ENCODE results near the gene TMEM44. TPM values are rescaled to one million over a fixed set of nuclear protein-coding genes. Genes with fewer than 3 reads are reported as not detected.

The TMEM44 gene
- total RNA-seq, 1 donor from 2014 or later, result 10.4 TPM

DNA sequence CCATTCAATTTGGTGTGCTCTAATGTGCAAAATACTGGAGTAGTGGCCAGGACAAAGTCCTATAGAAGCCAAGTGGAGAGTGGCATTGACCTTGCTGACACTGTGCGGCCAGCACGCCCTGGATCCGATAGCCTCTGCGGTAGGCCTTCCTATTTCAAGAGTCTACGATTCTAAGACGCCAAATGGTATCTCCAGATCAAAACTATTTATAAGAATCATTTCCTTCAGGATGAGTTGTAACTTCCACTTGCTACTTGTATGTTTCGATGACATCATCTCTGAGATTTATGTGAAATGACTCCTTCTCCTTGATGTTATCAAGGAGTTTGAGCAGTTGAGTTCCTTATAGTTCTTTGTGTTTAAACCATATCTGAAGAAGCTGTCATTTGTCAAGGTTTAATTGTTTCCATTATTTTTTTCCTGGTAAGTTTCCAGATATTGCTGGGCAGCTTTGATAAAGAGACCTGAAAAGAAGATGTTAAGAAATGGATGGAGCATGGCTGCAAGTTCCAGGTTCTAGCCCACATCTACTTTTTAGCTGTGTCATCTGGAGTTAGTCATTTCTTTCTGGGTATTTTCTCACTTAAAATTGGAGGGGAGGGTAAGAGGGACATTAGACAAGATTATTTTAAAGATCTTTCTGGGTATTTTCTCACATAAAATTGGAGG is 71.8 kb downstream of the TMEM44 start:
- H3K4me2 ChIP-seq, result no peak overlapping the region
- TF ChIP-seq, protein P1, sequence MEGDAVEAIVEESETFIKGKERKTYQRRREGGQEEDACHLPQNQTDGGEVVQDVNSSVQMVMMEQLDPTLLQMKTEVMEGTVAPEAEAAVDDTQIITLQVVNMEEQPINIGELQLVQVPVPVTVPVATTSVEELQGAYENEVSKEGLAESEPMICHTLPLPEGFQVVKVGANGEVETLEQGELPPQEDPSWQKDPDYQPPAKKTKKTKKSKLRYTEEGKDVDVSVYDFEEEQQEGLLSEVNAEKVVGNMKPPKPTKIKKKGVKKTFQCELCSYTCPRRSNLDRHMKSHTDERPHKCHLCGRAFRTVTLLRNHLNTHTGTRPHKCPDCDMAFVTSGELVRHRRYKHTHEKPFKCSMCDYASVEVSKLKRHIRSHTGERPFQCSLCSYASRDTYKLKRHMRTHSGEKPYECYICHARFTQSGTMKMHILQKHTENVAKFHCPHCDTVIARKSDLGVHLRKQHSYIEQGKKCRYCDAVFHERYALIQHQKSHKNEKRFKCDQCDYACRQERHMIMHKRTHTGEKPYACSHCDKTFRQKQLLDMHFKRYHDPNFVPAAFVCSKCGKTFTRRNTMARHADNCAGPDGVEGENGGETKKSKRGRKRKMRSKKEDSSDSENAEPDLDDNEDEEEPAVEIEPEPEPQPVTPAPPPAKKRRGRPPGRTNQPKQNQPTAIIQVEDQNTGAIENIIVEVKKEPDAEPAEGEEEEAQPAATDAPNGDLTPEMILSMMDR (IDR thresholded peaks at IDR 0.05), result no peak
- TF ChIP-seq EZH2phosphoT487 (IDR thresholded peaks at IDR 0.05) (no peak), EZH2 (IDR thresholded peaks at IDR 0.05) (no peak)
- peaks cover 10% of the 10 kb centered on the region for H3K4me1 Mint-ChIP-seq

DNA sequence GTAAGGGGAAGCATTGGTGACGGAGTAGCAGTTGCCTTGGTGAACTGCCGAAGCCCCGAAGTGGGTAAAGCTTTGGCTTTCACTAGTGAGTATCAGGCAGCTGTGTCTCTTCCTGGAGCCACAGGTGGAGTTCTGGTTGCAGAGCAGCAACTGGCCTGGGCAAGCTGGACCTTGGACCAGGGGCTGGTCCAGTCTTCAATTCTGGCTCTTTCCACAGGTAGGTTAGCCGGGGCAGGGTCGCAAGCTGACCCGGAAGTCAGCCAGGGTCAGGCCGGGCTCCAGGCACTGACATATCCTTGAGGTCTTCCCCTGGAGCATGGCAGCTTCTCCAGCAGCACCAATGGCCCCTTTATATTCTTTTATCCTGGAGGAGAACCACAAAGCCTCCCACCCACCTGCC is 73.2 kb downstream of the TMEM44 start:
- H3K27me3 ChIP-seq, result no peaks in the 10 kb centered on the region
- Mint-ChIP-seq H3K36me3 (no peaks in the 10 kb centered on the region), H3K27me3 (ENCODE audit: insufficient read depth, low read depth) (peaks cover 2% of the 10 kb centered on the region), H3K9me3 (no peaks in the 10 kb centered on the region), H3K4me1 (peaks cover 21% of the 10 kb centered on the region), H3K27ac (no peak overlapping the region), H3K4me3 (no peak overlapping the region)
- H3F3A ChIP-seq (ENCODE audit: low read depth), result no peaks in the 10 kb centered on the region
- no peaks in the 10 kb centered on the region for H3K9me3 ChIP-seq (ENCODE audit: low read depth)
- TF ChIP-seq EZH2phosphoT487 (IDR thresholded peaks at IDR 0.05), result no peak
- TF ChIP-seq, protein P1 (IDR thresholded peaks at IDR 0.05), result no peak
- no peak for TF ChIP-seq EZH2 (IDR thresholded peaks at IDR 0.05)
- H3K4me3 ChIP-seq, result no peak overlapping the region
- H3K4me2 ChIP-seq, result no peak overlapping the region
- no peaks in the 10 kb centered on the region for H3K79me2 ChIP-seq (ENCODE audit: low read depth)
- no peaks in the 10 kb centered on the region for H3K36me3 ChIP-seq
- no peak for DNase-seq (ENCODE audit: low spot score)
- H3K4me1 ChIP-seq, result peaks cover 10% of the 10 kb centered on the region
- H2AFZ ChIP-seq (replicated peaks), result no peak overlapping the region
- no peak overlapping the region for H3K27ac ChIP-seq
- H4K20me1 ChIP-seq (ENCODE audit: low read depth), result no peaks in the 10 kb centered on the region
- H3K9ac ChIP-seq, result no peak overlapping the region

More for the DNA sequence above, 71.8 kb downstream of the TMEM44 start:
- H3K27me3 ChIP-seq, result no peaks in the 10 kb centered on the region
- Mint-ChIP-seq H3K4me3 (no peak overlapping the region), H3K27ac (no peak overlapping the region), H3K27me3 (ENCODE audit: insufficient read depth, low read depth) (peaks cover 2% of the 10 kb centered on the region), H3K36me3 (no peaks in the 10 kb centered on the region), H3K9me3 (no peaks in the 10 kb centered on the region)
- DNase-seq (ENCODE audit: low spot score), result no peak
- H3K4me1 ChIP-seq, result peaks cover 2% of the 10 kb centered on the region
- no peak overlapping the region for H3K4me3 ChIP-seq
- H3K9me3 ChIP-seq (ENCODE audit: low read depth), result no peaks in the 10 kb centered on the region
- H4K20me1 ChIP-seq (ENCODE audit: low read depth), result no peaks in the 10 kb centered on the region
- H3K79me2 ChIP-seq (ENCODE audit: low read depth), result no peaks in the 10 kb centered on the region
- H3K9ac ChIP-seq, result no peak overlapping the region
- H2AFZ ChIP-seq (replicated peaks), result no peak overlapping the region
- no peak overlapping the region for H3K27ac ChIP-seq
- no peaks in the 10 kb centered on the region for H3K36me3 ChIP-seq
- no peaks in the 10 kb centered on the region for H3F3A ChIP-seq (ENCODE audit: low read depth)

DNA sequence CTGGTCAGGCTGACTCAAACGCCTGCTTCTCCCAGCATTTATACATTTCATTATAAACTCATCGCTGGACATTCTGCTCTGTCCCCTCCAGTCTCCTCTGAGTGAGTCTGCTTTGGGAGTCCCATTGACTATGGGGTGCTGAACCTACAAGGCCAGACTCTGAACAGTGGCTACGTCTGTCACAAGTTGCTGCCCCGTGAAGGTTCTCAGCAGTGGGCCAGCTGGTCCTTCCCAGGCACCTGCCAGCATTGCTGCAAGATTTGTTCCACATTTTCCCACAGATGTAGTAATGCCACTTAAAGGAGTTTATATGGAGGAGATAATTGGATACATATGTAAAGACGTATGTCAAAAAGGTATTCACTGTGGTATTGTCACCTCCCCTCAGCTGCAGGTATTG is 73.7 kb downstream of the TMEM44 start:
- H3K4me1 ChIP-seq, result peaks cover 10% of the 10 kb centered on the region
- H3K9me3 Mint-ChIP-seq, result no peaks in the 10 kb centered on the region
- no peak overlapping the region for H3K27ac ChIP-seq
- no peak overlapping the region for H3K4me2 ChIP-seq
- no peaks in the 10 kb centered on the region for H3K9me3 ChIP-seq (ENCODE audit: low read depth)
- peaks cover 2% of the 10 kb centered on the region for H3K27me3 Mint-ChIP-seq (ENCODE audit: insufficient read depth, low read depth)
- no peaks in the 10 kb centered on the region for H3K27me3 ChIP-seq
- TF ChIP-seq EZH2phosphoT487 (IDR thresholded peaks at IDR 0.05) (no peak), EZH2 (IDR thresholded peaks at IDR 0.05) (no peak)
- TF ChIP-seq, protein P1 (IDR thresholded peaks at IDR 0.05), result no peak
- H3K4me3 Mint-ChIP-seq, result no peak overlapping the region
- H3K4me3 ChIP-seq, result no peak overlapping the region
- no peaks in the 10 kb centered on the region for H3F3A ChIP-seq (ENCODE audit: low read depth)
- H2AFZ ChIP-seq (replicated peaks), result no peak overlapping the region
- H3K9ac ChIP-seq, result no peak overlapping the region
- H3K4me1 Mint-ChIP-seq, result peaks cover 19% of the 10 kb centered on the region
- no peak overlapping the region for H3K27ac Mint-ChIP-seq
- H3K36me3 Mint-ChIP-seq, result no peaks in the 10 kb centered on the region
- DNase-seq (ENCODE audit: low spot score), result no peak
- H4K20me1 ChIP-seq (ENCODE audit: low read depth), result no peaks in the 10 kb centered on the region
- H3K79me2 ChIP-seq (ENCODE audit: low read depth), result no peaks in the 10 kb centered on the region
- H3K36me3 ChIP-seq, result no peaks in the 10 kb centered on the region
